ENCODE data around the gene ZNF292.

DNA sequence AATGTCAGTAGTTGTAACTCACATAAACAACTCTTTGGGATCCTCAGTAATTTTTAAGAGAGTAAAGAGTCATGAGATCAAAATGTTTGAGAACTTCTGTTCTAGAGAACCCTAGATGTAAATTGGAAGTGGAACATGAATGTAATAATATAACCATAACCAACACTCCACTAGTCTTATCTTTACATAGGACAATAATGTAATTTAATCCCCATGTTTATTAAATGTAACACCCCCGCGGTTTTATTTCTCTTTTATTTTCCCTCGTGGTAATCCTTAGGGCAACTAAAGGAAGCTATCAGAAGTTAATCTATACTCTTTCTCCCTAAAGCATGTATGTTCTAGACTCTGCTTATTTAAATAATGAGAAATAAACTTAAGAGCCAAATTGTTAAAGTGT lies 54.4 kb downstream of the ZNF292 start:
- no peak for TF ChIP-seq POLR2AphosphoS5 (IDR thresholded peaks at IDR 0.05; ENCODE audit: low read depth, low read length)
- no peak for TF ChIP-seq POLR2A (IDR thresholded peaks at IDR 0.05; ENCODE audit: low read depth, low read length)
- TF ChIP-seq TAF1 (IDR thresholded peaks at IDR 0.05; ENCODE audit: borderline replicate concordance, low read depth, low read length): no peak

All from GM12892 (cell line).